ENCODE results near the gene C14orf180. TPM values are rescaled to one million over a fixed set of nuclear protein-coding genes. Genes with fewer than 3 reads are reported as not detected.

C14orf180 gene
- total RNA-seq, 1 donor from 2014 or later: not detected

GRCh38 chr14:104555430-104556255 lies 23.9 kb upstream of the C14orf180 start:
- no peak for DNase-seq (ENCODE audit: low spot score)
- TF ChIP-seq EZH2phosphoT487 (IDR thresholded peaks at IDR 0.05) (no peak), CTCF (IDR thresholded peaks at IDR 0.05) (no peak), EZH2 (IDR thresholded peaks at IDR 0.05) (no peak)
- Mint-ChIP-seq H3K36me3 (no peaks in the 10 kb centered on the region), H3K4me1 (peaks cover 11% of the 10 kb centered on the region), H3K4me3 (no peak overlapping the region), H3K27ac (no peak overlapping the region), H3K27me3 (ENCODE audit: insufficient read depth, low read depth) (peaks cover 7% of the 10 kb centered on the region), H3K9me3 (peaks cover 2% of the 10 kb centered on the region)
- Histone ChIP-seq H3K27ac (no peak overlapping the region), H3K27me3 (no peaks in the 10 kb centered on the region), H4K20me1 (ENCODE audit: low read depth) (no peaks in the 10 kb centered on the region), H3K4me1 (no peaks in the 10 kb centered on the region), H3F3A (ENCODE audit: low read depth) (no peaks in the 10 kb centered on the region), H3K4me2 (no peak overlapping the region), H3K9me3 (ENCODE audit: low read depth) (no peaks in the 10 kb centered on the region), H3K79me2 (ENCODE audit: low read depth) (no peaks in the 10 kb centered on the region), H3K36me3 (no peaks in the 10 kb centered on the region), H2AFZ (replicated peaks) (no peak overlapping the region), H3K4me3 (no peak overlapping the region), H3K9ac (no peak overlapping the region)

DNA sequence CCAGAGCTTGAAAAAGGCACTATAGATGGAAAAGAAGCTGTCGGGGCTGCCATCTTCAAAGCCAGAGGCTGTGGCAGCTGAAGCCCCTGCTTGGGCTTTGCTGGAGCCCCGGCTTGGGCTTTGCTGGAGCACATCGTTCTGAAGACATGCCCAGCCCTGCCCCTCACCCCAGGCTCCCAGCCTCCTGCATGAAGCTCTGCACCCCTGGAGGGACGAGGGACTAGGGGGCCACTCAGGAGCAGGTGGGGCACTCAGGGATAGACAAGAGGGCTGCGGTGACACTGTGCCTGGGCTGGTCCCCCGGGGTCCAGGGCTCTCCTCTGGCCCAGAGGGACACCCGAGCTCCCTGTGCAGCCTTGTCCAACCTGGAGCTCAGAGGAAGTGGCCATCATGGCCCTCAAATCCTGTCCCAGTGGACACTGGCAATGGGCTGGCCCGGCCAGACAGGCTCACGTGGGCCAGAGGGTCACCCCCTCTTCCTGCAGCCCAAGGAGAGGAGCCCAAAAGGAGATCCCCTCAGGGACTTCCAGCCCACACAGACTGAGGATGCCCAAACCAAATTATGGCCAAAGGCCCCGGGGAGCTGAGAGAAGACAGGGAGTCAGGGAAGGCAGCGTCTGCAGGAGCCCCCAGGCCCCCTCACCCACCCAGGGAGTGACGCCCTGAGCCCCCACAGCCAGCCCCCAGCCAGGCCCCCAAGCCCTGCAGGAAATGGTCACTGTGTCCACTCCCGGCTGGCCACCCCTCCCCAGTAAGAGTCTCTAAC lies 23.1 kb upstream of the C14orf180 start:
- no peaks in the 10 kb centered on the region for H3K36me3 ChIP-seq
- no peak overlapping the region for H2AFZ ChIP-seq (replicated peaks)
- no peak overlapping the region for H3K4me3 ChIP-seq
- H3K4me2 ChIP-seq: no peak overlapping the region
- Mint-ChIP-seq H3K4me3 (no peak overlapping the region), H3K27ac (no peak overlapping the region), H3K27me3 (ENCODE audit: insufficient read depth, low read depth) (peaks cover 9% of the 10 kb centered on the region), H3K36me3 (no peaks in the 10 kb centered on the region), H3K4me1 (peaks cover 11% of the 10 kb centered on the region), H3K9me3 (peaks cover 2% of the 10 kb centered on the region)
- H4K20me1 ChIP-seq (ENCODE audit: low read depth): no peaks in the 10 kb centered on the region
- DNase-seq (ENCODE audit: low spot score): no peak
- no peak overlapping the region for H3K9ac ChIP-seq
- H3K9me3 ChIP-seq (ENCODE audit: low read depth): no peaks in the 10 kb centered on the region
- no peak overlapping the region for H3K27ac ChIP-seq
- no peaks in the 10 kb centered on the region for H3K27me3 ChIP-seq
- no peaks in the 10 kb centered on the region for H3K4me1 ChIP-seq
- H3K79me2 ChIP-seq (ENCODE audit: low read depth): no peaks in the 10 kb centered on the region
- no peak for TF ChIP-seq CTCF (IDR thresholded peaks at IDR 0.05)
- no peaks in the 10 kb centered on the region for H3F3A ChIP-seq (ENCODE audit: low read depth)

- H3K27ac Mint-ChIP-seq: no peak overlapping the region
- Histone ChIP-seq H3K4me3 (no peak overlapping the region), H3K9me3 (ENCODE audit: low read depth) (no peaks in the 10 kb centered on the region), H3K9ac (no peak overlapping the region), H3K4me1 (no peaks in the 10 kb centered on the region), H3K4me2 (no peak overlapping the region), H2AFZ (replicated peaks) (no peak overlapping the region), H3K36me3 (no peaks in the 10 kb centered on the region), H3F3A (ENCODE audit: low read depth) (no peaks in the 10 kb centered on the region), H3K79me2 (ENCODE audit: low read depth) (no peaks in the 10 kb centered on the region), H3K27me3 (no peaks in the 10 kb centered on the region), H3K27ac (no peak overlapping the region), H4K20me1 (ENCODE audit: low read depth) (no peaks in the 10 kb centered on the region)
- TF ChIP-seq EZH2phosphoT487 (IDR thresholded peaks at IDR 0.05): no peak
- no peak for TF ChIP-seq EZH2 (IDR thresholded peaks at IDR 0.05)
- no peak for TF ChIP-seq CTCF (IDR thresholded peaks at IDR 0.05)
- H3K9me3 Mint-ChIP-seq: peaks cover 2% of the 10 kb centered on the region
- H3K4me3 Mint-ChIP-seq: no peak overlapping the region
- no peak for DNase-seq (ENCODE audit: low spot score)
- H3K4me1 Mint-ChIP-seq: peaks cover 14% of the 10 kb centered on the region
- no peaks in the 10 kb centered on the region for H3K36me3 Mint-ChIP-seq
- H3K27me3 Mint-ChIP-seq (ENCODE audit: insufficient read depth, low read depth): peaks cover 9% of the 10 kb centered on the region
These were observed 22.5 kb upstream of the C14orf180 start for GRCh38 chr14:104557086-104557485.

All from neural progenitor cell (in vitro differentiated cells).